Inflammatory macrophage treated with lipopolysaccharide for 1 hour (primary cell): ENCODE data around the gene RTN1.
A peak's percentile ranks its signal among the peaks of the same experiment; 100 is the strongest.
"Not testable (repeated sequence)": the region's sequence is repeated elsewhere in the genome, so short reads cannot be mapped to it uniquely, and the experiment has no call there.

Source experiments
- DNase-seq, 2 donors: peaks; one replicate each; pipeline ENCODE4 v3.0.0-alpha.2; 2020 to 2022

RTN1 gene

DNA sequence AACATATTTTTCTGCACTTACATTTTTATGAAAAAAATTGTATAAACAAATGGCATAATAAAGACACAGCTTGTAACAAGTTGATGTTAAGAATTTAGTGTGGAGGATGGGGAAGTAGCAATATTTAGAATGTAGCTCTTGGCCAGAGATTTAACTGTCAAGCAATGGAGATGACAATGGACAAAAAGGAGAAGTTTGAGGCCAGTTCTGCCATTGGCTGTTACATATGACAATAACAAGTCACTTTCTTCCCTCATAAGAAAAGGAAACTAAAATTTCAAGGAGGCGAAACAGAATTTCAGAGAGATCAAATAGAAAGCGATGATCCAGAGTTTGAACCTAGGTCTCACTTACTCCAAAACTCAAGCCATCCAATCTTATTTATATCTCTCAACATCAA is 171.1 kb downstream of the RTN1 start:
- DNase-seq = peak; percentile 73 to 80

DNA sequence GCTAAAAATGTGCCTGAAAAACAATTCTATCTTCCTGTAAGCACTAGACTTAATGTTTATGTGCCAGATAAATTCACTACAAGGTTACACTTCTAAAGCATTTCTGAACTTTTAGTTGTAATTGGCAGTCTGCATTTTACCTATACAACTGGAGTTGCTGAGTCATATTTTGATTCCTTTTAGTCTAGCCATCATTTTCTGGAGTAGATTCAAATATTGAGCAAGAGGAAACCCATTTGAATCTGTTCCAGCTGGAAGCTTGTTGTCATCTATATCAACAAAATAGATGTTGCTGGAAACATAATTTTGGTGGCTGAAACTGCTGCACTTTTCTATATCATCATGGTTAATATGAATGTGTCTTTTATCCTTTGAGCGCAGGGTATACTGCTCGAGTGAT is 171.8 kb downstream of the RTN1 start:
- DNase-seq = no peak

GRCh38 chr14:59695198-59695597 is 175.4 kb downstream of the RTN1 start:
- DNase-seq = no peak

DNA sequence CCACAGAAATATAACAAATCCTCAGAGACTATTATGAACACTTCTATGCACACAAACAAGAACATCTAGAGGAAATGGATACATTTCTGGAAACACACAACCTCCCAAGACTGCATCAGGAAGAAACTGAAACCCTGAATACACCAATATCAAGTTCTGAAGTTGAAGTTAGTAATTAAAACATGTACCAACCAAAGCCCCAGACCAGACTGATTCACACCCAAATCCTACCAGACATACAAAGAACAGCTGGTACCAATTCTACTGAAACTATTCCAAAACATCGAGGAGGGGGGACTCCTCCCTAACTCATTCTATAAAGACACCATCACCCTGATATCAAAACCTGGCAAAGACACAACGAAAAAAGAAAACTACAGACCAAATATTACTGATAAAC is 179.3 kb downstream of the RTN1 start:
- DNase-seq = no peak

DNA sequence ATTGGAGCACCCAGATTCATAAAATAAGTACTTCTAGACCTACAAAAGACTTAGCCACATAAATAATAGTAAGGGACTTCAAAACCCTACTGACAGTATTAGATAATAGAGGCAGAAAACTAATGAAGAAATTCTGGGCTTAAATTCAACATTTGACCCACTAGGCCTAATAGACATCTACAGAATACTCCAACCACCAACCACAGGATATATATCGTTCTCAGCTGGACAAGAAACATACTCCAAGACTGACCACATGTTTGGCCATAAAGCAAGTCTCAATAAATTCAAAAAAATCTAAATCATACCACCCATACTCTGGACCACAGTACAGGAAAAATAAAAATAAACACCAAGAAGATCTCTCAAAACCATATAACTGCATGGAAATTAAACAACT is 180.2 kb downstream of the RTN1 start:
- no peak for DNase-seq

- peak; percentile 40 to 71 for DNase-seq
These were observed 182.1 kb downstream of the RTN1 start for GRCh38 chr14:59688224-59689170.

DNA sequence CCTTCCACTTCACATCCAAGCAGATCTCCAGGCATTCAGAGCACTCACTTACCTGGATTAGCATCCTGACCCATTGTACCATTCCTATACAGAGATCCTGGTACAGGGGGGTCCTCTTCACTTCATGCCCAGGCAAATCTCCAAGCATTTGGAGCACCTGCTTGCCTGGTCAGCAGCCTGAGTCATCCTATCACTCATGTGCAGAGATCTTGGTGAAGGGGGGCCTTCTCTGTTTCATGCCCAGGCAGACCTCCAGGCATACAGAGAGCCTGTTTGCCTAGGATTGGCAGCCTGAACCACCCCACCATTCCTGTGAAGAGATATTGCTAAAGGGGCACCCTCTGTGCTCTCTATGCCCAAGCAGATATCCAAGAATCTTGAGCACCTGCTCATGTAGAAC is 182.9 kb downstream of the RTN1 start:
- no peak for DNase-seq

- no peak for DNase-seq
These were observed 190.7 kb downstream of the RTN1 start for GRCh38 chr14:59679872-59680271.

- no peak for DNase-seq
These were observed 192.2 kb downstream of the RTN1 start for GRCh38 chr14:59678352-59678751.

DNA sequence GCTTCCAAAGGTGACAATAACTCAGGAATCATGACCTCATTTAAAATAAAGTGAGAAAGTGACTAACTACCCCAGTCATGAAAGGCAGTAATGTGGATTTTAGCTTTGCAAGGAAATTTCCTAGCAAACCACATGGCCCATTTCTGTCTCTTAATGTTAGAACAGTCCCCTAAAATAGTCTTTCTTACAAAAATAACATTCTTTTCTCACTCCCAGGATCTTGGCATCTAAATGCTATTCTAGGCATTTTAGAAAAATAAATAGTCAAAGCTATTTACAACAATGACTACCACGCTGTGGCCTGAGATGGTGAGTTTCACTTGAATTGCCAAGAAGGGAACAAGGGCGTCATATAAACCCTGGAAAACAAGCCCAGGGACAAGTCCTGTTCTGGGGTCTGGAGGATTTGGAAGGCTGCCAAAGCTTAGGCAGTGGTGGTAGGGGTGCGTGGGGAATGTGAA is 192.8 kb downstream of the RTN1 start:
- no peak for DNase-seq

GRCh38 chr14:59675394-59675793 is 195.2 kb downstream of the RTN1 start:
- DNase-seq = no peak

DNA sequence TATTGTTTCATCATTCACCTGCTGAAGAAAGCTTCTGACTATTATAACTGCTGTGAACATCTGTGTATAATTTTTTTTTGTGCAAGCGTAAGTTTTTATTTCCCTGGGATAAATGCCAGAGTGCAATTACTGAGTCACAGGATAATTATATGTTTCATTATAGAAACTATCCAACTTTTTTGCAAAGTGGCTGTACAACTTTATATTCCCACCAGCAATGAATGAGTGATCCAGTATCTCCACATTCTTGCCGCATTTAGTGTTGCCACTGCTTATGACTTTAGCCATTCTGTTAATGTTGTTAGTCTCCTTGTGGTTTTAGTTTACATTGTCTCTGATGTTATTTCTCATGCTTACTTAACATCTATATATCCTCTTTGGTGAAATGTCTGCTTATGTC is 205.8 kb downstream of the RTN1 start:
- DNase-seq = no peak

DNA sequence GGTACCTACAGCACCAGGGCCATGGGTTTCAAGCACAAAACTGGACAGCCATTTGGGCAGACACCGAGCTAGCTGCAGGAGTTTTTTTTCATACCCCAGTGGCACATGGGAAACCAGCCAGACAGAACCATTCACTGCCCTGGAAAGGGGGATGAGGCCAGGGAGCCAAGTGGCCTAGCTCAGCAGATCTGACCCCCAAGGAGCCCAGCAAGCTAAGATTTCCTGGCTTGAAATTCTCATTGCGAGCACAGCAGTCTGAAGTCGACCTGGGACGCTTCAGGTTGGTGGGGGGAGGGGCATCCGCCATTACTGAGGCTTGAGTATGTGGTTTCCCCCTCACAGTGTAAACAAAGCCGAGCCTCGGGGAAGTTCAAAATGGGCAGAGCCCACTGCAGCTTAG is 212.8 kb downstream of the RTN1 start:
- DNase-seq = no peak

DNA sequence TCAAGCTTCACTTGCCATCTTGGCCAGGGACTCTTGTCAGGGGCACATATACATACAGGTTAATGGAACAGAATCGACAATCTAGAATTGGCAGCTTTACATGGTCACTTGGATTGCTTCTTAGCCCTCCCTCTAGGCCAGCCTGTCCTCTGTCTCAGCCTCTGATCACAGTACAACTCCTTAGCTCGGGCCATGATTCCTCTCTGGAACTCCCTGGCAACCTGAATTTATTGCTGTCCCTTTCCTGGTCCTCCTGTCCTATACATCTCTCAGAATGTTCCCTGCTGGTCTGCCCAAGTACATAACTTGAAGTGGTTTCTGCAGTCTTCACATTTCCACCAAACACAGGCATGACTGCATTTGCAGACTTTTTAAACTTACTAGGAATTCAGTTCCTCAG is 214.1 kb downstream of the RTN1 start:
- no peak for DNase-seq

- not testable (repeated sequence) for DNase-seq
These were observed 216.4 kb downstream of the RTN1 start for GRCh38 chr14:59654131-59654530.

DNA sequence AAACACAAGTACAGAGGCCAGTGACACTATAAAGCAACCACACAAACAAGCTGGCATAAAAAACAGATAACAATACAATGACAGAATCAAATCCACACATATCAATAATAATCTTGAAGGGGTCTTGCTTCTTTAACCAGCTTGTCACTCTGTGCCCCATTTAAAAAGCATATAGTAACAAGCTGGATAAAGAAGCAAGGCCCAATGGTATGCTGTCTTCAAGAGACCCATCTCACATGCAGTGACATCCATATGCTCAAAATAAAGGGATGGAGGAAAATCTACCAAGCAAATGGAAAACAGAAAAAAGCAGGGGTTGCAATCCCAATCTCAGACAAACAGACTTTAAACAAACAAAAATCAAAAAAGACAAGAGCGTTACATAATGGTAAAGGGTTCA is 223.7 kb downstream of the RTN1 start:
- not testable (repeated sequence) for DNase-seq

DNA sequence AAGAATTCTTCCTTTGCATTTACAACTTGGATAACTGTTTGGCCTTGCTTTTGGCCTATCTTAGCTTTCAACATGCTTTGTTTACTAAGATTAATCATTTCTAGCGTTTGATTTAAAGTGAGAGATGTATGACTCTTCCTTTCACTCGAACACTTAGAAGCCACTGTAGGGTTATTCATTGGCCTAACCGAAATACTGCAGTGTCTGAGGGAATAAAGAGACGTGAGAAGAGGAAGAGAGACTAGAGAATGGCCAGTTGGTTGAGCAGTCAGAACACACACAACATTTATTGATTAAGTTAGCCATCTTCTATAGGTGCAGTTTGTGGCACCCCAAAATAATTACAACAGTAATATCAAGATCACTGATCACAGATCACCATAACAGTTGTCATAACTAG is 231.7 kb downstream of the RTN1 start:
- no peak for DNase-seq

DNA sequence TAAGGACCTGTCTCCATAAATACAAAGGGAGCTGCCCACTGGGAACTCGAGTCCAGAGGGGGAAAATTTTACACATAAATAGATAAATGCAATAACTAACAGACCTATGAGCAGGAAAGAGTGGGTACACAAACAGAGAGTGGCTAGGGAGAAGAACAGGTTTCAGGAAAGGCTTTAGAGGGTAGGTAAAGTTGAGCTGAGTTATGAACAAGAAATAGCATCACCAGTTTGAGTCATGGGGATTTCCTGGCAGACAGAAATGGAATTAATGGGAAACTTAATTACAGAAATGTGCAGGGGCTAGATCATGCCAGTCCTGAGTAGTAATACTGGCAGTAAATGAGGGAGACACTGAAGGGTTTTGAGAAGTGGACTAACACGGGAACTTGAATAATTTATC is 236.0 kb downstream of the RTN1 start:
- DNase-seq = no peak

- no peak for DNase-seq
These were observed 237.1 kb downstream of the RTN1 start for GRCh38 chr14:59633486-59633885.

DNA sequence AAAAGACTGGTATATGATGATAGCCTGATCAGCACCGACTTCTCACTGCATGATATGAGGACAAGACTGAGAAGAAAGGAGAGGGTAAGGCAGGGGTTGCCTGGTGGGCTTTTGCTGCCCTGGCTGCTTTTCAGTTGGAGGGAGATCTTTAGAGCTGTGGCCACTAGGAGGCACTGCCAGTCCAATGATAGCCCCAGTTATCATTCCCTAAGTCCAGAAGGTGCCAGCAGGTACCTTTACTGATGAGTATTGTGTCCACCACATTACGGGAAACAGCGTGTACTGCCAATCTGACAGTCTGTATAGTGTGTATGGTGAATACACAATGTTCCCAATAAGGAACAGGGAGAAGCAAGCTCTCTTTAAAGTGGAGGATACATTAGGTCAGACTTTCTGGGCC is 238.2 kb downstream of the RTN1 start:
- peak; percentile 13 to 53 for DNase-seq

- peak in 1 of 2 donors; percentile 17 for DNase-seq
These were observed 239.3 kb downstream of the RTN1 start for GRCh38 chr14:59631237-59631636.

DNA sequence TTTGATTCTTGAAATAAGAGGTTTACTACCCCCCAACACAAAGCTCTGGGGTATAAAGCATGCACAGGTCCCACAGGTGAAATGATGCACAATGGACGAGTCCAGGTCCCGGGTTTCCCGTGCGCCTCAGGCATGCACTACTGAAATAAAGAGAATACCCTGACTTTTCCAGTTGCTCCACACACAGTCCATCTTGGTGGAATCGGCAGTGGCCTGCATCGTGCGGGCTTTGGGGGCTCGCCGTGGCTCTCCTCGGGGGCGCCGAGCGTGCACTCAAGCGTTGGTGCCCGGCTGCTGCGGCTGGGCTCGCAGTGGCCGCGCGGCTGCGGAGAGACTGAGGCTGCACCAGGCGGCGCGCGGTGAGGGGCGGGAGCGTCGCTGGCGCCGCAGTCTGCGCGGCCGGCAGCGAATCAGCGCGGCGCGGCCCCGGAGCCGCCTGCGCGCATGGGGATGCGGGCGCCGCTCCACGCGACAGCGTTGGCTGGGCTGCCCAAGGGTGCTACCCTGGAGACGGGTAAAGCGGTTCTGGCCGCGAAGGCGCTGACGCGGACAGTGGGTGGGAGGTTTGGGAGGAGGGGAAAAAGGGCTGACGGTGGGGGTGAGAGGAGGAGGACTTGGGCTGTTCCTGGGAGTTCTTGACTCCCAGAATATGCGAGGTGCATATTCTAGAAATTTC is 240.2 kb downstream of the RTN1 start:
- DNase-seq = no peak

GRCh38 chr14:59629444-59630287 is 240.9 kb downstream of the RTN1 start:
- no peak for DNase-seq
